Lower leg skin (tissue), 3 donors: ENCODE data around the gene STX8.

Experiments
- POLR2A ChIP-seq, 2 donors: fragments of 450-650 bp; IDR thresholded peaks; one replicate each; pipeline ENCODE4 v1.6.1; 2016 to 2017; ENCODE audit warnings: antibody characterized with exemption in 2 of 2, mild to moderate bottlenecking in 1 of 2, moderate library complexity in 1 of 2
- TF ChIP-seq, protein P1 (sequence below), 3 donors: fragments of 450-650 bp; IDR thresholded peaks; one replicate each; pipeline ENCODE4 v1.5.1; 2016; ENCODE audit warnings: antibody characterized with exemption in 3 of 3, mild to moderate bottlenecking in 3 of 3, moderate library complexity in 2 of 3

DNA sequence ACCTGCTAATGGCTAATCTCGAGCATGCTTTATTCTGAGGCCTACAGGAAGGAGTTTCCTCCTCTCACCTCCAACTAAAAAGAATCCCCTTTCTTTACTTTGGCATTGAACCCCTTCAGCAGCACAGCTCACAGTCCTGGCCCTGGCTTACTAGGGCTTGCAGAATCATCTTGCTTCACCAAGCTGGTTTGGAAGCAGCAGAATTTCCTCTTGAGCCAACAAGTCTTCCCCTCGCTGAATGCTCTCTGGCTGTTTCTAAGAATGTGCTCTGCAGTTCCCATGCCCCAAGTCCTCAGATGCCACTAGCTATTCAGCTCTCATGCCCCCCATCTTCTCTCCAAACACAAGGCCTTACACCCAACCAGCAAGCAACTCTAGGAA lies 283.1 kb downstream of the STX8 start:
- TF ChIP-seq, protein P1, sequence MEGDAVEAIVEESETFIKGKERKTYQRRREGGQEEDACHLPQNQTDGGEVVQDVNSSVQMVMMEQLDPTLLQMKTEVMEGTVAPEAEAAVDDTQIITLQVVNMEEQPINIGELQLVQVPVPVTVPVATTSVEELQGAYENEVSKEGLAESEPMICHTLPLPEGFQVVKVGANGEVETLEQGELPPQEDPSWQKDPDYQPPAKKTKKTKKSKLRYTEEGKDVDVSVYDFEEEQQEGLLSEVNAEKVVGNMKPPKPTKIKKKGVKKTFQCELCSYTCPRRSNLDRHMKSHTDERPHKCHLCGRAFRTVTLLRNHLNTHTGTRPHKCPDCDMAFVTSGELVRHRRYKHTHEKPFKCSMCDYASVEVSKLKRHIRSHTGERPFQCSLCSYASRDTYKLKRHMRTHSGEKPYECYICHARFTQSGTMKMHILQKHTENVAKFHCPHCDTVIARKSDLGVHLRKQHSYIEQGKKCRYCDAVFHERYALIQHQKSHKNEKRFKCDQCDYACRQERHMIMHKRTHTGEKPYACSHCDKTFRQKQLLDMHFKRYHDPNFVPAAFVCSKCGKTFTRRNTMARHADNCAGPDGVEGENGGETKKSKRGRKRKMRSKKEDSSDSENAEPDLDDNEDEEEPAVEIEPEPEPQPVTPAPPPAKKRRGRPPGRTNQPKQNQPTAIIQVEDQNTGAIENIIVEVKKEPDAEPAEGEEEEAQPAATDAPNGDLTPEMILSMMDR (IDR thresholded peaks at IDR 0.05): no peak
- TF ChIP-seq POLR2A (IDR thresholded peaks at IDR 0.05): no peak
